ENCODE data around the gene SEBOX.

Gene SEBOX

GRCh38 chr17:28388106-28388505 lies 23.1 kb upstream of the SEBOX start:
- H3K36me3 ChIP-seq (replicated peaks; ENCODE audit: insufficient read depth, low read length): no peaks in the 10 kb centered on the region

GRCh38 chr17:28386391-28386790 lies 21.4 kb upstream of the SEBOX start:
- Histone ChIP-seq H3K79me2 (ENCODE audit: low read length) (no peaks in the 10 kb centered on the region), H3K4me2 (ENCODE audit: low read depth, low read length) (no peak overlapping the region), H3K9ac (ENCODE audit: low read length) (no peak overlapping the region), H3K36me3 (replicated peaks; ENCODE audit: insufficient read depth, low read length) (no peaks in the 10 kb centered on the region), H2AFZ (ENCODE audit: low read length) (no peak overlapping the region), H3F3A (ENCODE audit: insufficient read depth, low read length) (no peaks in the 10 kb centered on the region), H3K27me3 (replicated peaks; ENCODE audit: insufficient read depth, low read length) (no peaks in the 10 kb centered on the region), H3K4me1 (ENCODE audit: low read length) (no peaks in the 10 kb centered on the region), H3K9me3 (replicated peaks; ENCODE audit: insufficient read depth, low read length) (no peaks in the 10 kb centered on the region), H3K27ac (ENCODE audit: low read length) (no peak overlapping the region), H3K9me2 (replicated peaks; ENCODE audit: insufficient read depth, low read length) (no peaks in the 10 kb centered on the region), H4K20me1 (ENCODE audit: insufficient read depth, low read length) (no peaks in the 10 kb centered on the region), H3K4me3 (ENCODE audit: low read length) (no peak overlapping the region)
- TF ChIP-seq EZH2 (optimal IDR thresholded peaks at IDR 0.05; ENCODE audit: low read depth, low read length): no peak
- no peak for TF ChIP-seq EZH2phosphoT487 (IDR thresholded peaks at IDR 0.05; ENCODE audit: low read length)
- no peak for TF ChIP-seq CTCF (IDR thresholded peaks at IDR 0.05; ENCODE audit: low read length)
- DNase-seq: no peak

More at GRCh38 chr17:28388106-28388505, 23.1 kb upstream of the SEBOX start:
- Histone ChIP-seq H2AFZ (ENCODE audit: low read length) (no peak overlapping the region), H3K27ac (ENCODE audit: low read length) (no peak overlapping the region), H3K79me2 (ENCODE audit: low read length) (no peaks in the 10 kb centered on the region), H3K9ac (ENCODE audit: low read length) (no peak overlapping the region), H3F3A (ENCODE audit: insufficient read depth, low read length) (no peaks in the 10 kb centered on the region), H3K4me2 (ENCODE audit: low read depth, low read length) (no peak overlapping the region), H3K27me3 (replicated peaks; ENCODE audit: insufficient read depth, low read length) (no peaks in the 10 kb centered on the region), H3K9me2 (replicated peaks; ENCODE audit: insufficient read depth, low read length) (no peaks in the 10 kb centered on the region), H3K4me1 (ENCODE audit: low read length) (no peaks in the 10 kb centered on the region), H3K4me3 (ENCODE audit: low read length) (no peak overlapping the region), H4K20me1 (ENCODE audit: insufficient read depth, low read length) (no peaks in the 10 kb centered on the region), H3K9me3 (replicated peaks; ENCODE audit: insufficient read depth, low read length) (no peaks in the 10 kb centered on the region)
- TF ChIP-seq CTCF (IDR thresholded peaks at IDR 0.05; ENCODE audit: low read length) (no peak), EZH2 (optimal IDR thresholded peaks at IDR 0.05; ENCODE audit: low read depth, low read length) (no peak), EZH2phosphoT487 (IDR thresholded peaks at IDR 0.05; ENCODE audit: low read length) (no peak)
- no peak for DNase-seq

GRCh38 chr17:28385406-28385805 lies 20.4 kb upstream of the SEBOX start:
- H3K4me1 ChIP-seq (ENCODE audit: low read length): no peaks in the 10 kb centered on the region
- no peak overlapping the region for H3K9ac ChIP-seq (ENCODE audit: low read length)
- peak overlapping the region; percentile 64 for H3K4me3 ChIP-seq (ENCODE audit: low read length)
- H4K20me1 ChIP-seq (ENCODE audit: insufficient read depth, low read length): no peaks in the 10 kb centered on the region
- no peaks in the 10 kb centered on the region for H3K9me3 ChIP-seq (replicated peaks; ENCODE audit: insufficient read depth, low read length)
- DNase-seq: no peak
- peak overlapping the region; percentile 85; the same call in 1 of the 2 replicates for H3K4me2 ChIP-seq (ENCODE audit: low read depth, low read length)
- peak overlapping the region; percentile 87; the same call in 1 of the 2 replicates for H2AFZ ChIP-seq (ENCODE audit: low read length)
- H3F3A ChIP-seq (ENCODE audit: insufficient read depth, low read length): no peaks in the 10 kb centered on the region
- no peaks in the 10 kb centered on the region for H3K36me3 ChIP-seq (replicated peaks; ENCODE audit: insufficient read depth, low read length)
- no peaks in the 10 kb centered on the region for H3K27me3 ChIP-seq (replicated peaks; ENCODE audit: insufficient read depth, low read length)
- H3K79me2 ChIP-seq (ENCODE audit: low read length): no peaks in the 10 kb centered on the region
- no peak for TF ChIP-seq CTCF (IDR thresholded peaks at IDR 0.05; ENCODE audit: low read length)
- TF ChIP-seq EZH2phosphoT487 (IDR thresholded peaks at IDR 0.05; ENCODE audit: low read length): no peak
- no peak for TF ChIP-seq EZH2 (optimal IDR thresholded peaks at IDR 0.05; ENCODE audit: low read depth, low read length)
- no peak overlapping the region for H3K27ac ChIP-seq (ENCODE audit: low read length)
- H3K9me2 ChIP-seq (replicated peaks; ENCODE audit: insufficient read depth, low read length): no peaks in the 10 kb centered on the region
